SK-N-SH (cell line): ENCODE measurements around the gene BZW2. TPM values are rescaled to one million over a fixed set of nuclear protein-coding genes. Genes with fewer than 3 reads are reported as not detected.

Experiments used
- CTCF ChIA-PET: fragments of 300-600, 350-600 bp; formaldehyde crosslinking; extraction: SDS; loops from one replicate; lab custom pipeline; 2021; lab: Yijun Ruan, JAX
- POLR2A ChIA-PET: fragments of 350-600 bp; sonication (Branson Sonifier 250); formaldehyde crosslinking; extraction: SDS; loops from one replicate; lab custom pipeline; 2020; ENCODE audit warnings: antibody characterized with exemption, inconsistent platforms; lab: Yijun Ruan, JAX
- DNase-seq: peaks from one replicate; pipeline ENCODE4 v3.0.0; 2012
- H2AFZ ChIP-seq: fragments of 200-600 bp; sonication (generic); 2 replicates; pipeline ENCODE4 v1.8.1; 2016; ENCODE audit warnings: antibody characterized with exemption, mild to moderate bottlenecking, low read depth
- H3F3A ChIP-seq: fragments of 200-600 bp; sonication (generic); replicated peaks from 2 replicates; pipeline ENCODE3; 2016; ENCODE audit warnings: antibody characterized with exemption, mild to moderate bottlenecking; ENCODE audit not compliant: insufficient read depth
- H3K27ac ChIP-seq, 2 experiments: fragments of 200-500 bp in 1 of 2; fragments of 200-600 bp in 1 of 2; sonication (Bioruptor generic) in 1 of 2; sonication (generic), shearing (Covaris generic) in 1 of 2; 2 replicates each; pipeline versions ENCODE4 v1.5.1 to v1.6.1; 2014 to 2016; ENCODE audit warnings: low read depth in 2 of 2, inconsistent platforms in 1 of 2, low read length in 1 of 2, mild to moderate bottlenecking in 1 of 2, mixed read lengths in 1 of 2
- H3K27me3 ChIP-seq: fragments of 200-600 bp; sonication (generic), shearing (Covaris generic); 2 replicates; pipeline ENCODE4 v1.6.1; 2016; ENCODE audit warnings: mixed run types; ENCODE audit not compliant: insufficient read depth
- H3K36me3 ChIP-seq, 2 experiments: fragments of 200-500 bp in 1 of 2; fragments of 200-600 bp in 1 of 2; sonication (Bioruptor generic) in 1 of 2; sonication (generic) in 1 of 2; replicated peaks in 1 of 2; 2 replicates each; pipeline versions ENCODE3 to v1.5.1; 2014 to 2016; ENCODE audit warnings: low read length in 1 of 2, mild to moderate bottlenecking in 1 of 2; ENCODE audit not compliant: insufficient read depth in 2 of 2, control insufficient read depth in 1 of 2
- H3K4me1 ChIP-seq, 2 experiments: fragments of 200-500 bp in 1 of 2; fragments of 200-600 bp in 1 of 2; sonication (Bioruptor generic) in 1 of 2; sonication (generic), shearing (Covaris generic) in 1 of 2; 2 replicates each; pipeline versions ENCODE4 v1.5.1 to v1.6.1; 2014 to 2016; ENCODE audit warnings: low read depth in 1 of 2, low read length in 1 of 2, mixed run types in 1 of 2; ENCODE audit not compliant: insufficient read depth in 2 of 2, control insufficient read depth in 1 of 2
- H3K4me2 ChIP-seq: fragments of 200-600 bp; sonication (generic), shearing (Covaris generic); 2 replicates; pipeline ENCODE4 v1.6.1; 2017; ENCODE audit warnings: mixed run types
- H3K4me3 ChIP-seq, 2 experiments: fragments of 200-500 bp in 1 of 2; fragments of 200-600 bp in 1 of 2; sonication (Bioruptor generic) in 1 of 2; sonication (generic), shearing (Covaris generic) in 1 of 2; 2 replicates each; pipeline versions ENCODE4 v1.5.1 to v1.8.1; 2014 to 2016; ENCODE audit warnings: low read depth in 2 of 2, inconsistent platforms in 1 of 2, low read length in 1 of 2, mild to moderate bottlenecking in 1 of 2, mixed read lengths in 1 of 2, moderate library complexity in 1 of 2
- H3K79me2 ChIP-seq: fragments of 200-600 bp; sonication (generic); 2 replicates; pipeline ENCODE4 v1.8.1; 2017; ENCODE audit warnings: mild to moderate bottlenecking; ENCODE audit not compliant: insufficient read depth
- H3K9ac ChIP-seq: fragments of 200-600 bp; sonication (generic); 2 replicates; pipeline ENCODE4 v1.6.1; 2017; ENCODE audit warnings: mixed run types
- H3K9me2 ChIP-seq: fragments of 200-600 bp; sonication (generic); 2 replicates; pipeline ENCODE4 v1.6.1; 2017; ENCODE audit warnings: mixed run types
- H3K9me3 ChIP-seq: fragments of 200-600 bp; sonication (generic); 2 replicates; pipeline ENCODE4 v1.6.1; 2017; ENCODE audit warnings: mixed run types, mild to moderate bottlenecking, moderate library complexity
- H4K20me1 ChIP-seq: fragments of 200-600 bp; sonication (generic); 2 replicates; pipeline ENCODE4 v1.6.1; 2017; ENCODE audit warnings: mild to moderate bottlenecking, mixed run types; ENCODE audit not compliant: insufficient read depth
- CHD2 ChIP-seq: fragments of 150-350 bp; IDR thresholded peaks from 2 replicates; pipeline ENCODE4 v1.6.1; 2018; ENCODE audit warnings: low read length; ENCODE audit not compliant: partially characterized antibody
- EZH2phosphoT487 ChIP-seq: fragments of 200-600 bp; sonication (generic); IDR thresholded peaks from 2 replicates; pipeline ENCODE4 v1.6.1; 2017; ENCODE audit warnings: low read depth, mixed run types, mild to moderate bottlenecking, antibody characterized with exemption, moderate library complexity, borderline replicate concordance
- FOXJ3 ChIP-seq: sonication (generic); formaldehyde crosslinking; IDR thresholded peaks from 2 replicates; pipeline ENCODE4 v1.5.1; 2020; ENCODE audit warnings: mild to moderate bottlenecking, missing genetic modification reagents
- GATA2 ChIP-seq: sonication (generic); formaldehyde crosslinking; IDR thresholded peaks from 2 replicates; pipeline ENCODE4 v1.5.0; 2020; ENCODE audit warnings: mild to moderate bottlenecking, missing genetic modification reagents
- JUND ChIP-seq: IDR thresholded peaks from 2 replicates; pipeline ENCODE4 v1.4.0; 2012
- MXI1 ChIP-seq: IDR thresholded peaks from 2 replicates; pipeline ENCODE4 v1.6.1; 2012; ENCODE audit warnings: mild to moderate bottlenecking, low read depth, low read length, improper control_type of control experiment
- POLR2AphosphoS5 ChIP-seq: IDR thresholded peaks from 2 replicates; pipeline ENCODE4 v1.6.1; 2012; ENCODE audit warnings: low read depth, low read length
- RCOR1 ChIP-seq: fragments of 150-350 bp; IDR thresholded peaks from 2 replicates; pipeline ENCODE4 v1.6.1; 2017; ENCODE audit warnings: antibody characterized with exemption, low read length
- RFX5 ChIP-seq: IDR thresholded peaks from 2 replicates; pipeline ENCODE4 v1.6.1; 2012; ENCODE audit warnings: mild to moderate bottlenecking, improper control_type of control experiment, low read length
- RXRA ChIP-seq: IDR thresholded peaks from 2 replicates; pipeline ENCODE4 v1.4.0; 2012; ENCODE audit warnings: low read depth, mild to moderate bottlenecking, borderline replicate concordance
- SMC3 ChIP-seq: IDR thresholded peaks from 2 replicates; pipeline ENCODE4 v1.6.1; 2012; ENCODE audit warnings: low read depth, low read length, improper control_type of control experiment
- WGBS: methylation state at CpG from one replicate; pipeline ENCODE4 v1.1.6; 2017; ENCODE audit warnings: low lambda C conversion rate; 5-methylcytosine and 5-hydroxymethylcytosine counted together
- polyA plus RNA-seq, 3 experiments: library from polyadenylated mRNA; depleted of rRNA; stranded (reverse); fragments of >200 nt; gene quantifications; 2 replicates each; pipeline ENCODE4 v1.2.3, GENCODE V29; 2012
- TF ChIP-seq, protein P1 (sequence below): fragments of 150-350 bp; IDR thresholded peaks from 2 replicates; pipeline ENCODE4 v1.6.1; 2017; ENCODE audit warnings: antibody characterized with exemption, low read length, low read depth, borderline replicate concordance
- TF ChIP-seq, protein P2 (sequence below): fragments of 150-350 bp; IDR thresholded peaks from 2 replicates; pipeline ENCODE4 v1.6.1; 2016; ENCODE audit warnings: mild to moderate bottlenecking, low read depth, low read length
- TF ChIP-seq, protein P3 (sequence below): IDR thresholded peaks from 2 replicates; pipeline ENCODE4 v1.6.1; 2012; ENCODE audit warnings: mild to moderate bottlenecking, low read depth, low read length, moderate library complexity
- TF ChIP-seq, protein P4 (sequence below): IDR thresholded peaks from 2 replicates; pipeline ENCODE4 v1.4.0; 2012; ENCODE audit warnings: low read depth
- TF ChIP-seq, protein P5 (sequence below): fragments of 200-600 bp; sonication (generic); IDR thresholded peaks from 2 replicates; pipeline ENCODE4 v1.6.1; 2017; ENCODE audit warnings: antibody characterized with exemption, mild to moderate bottlenecking, moderate library complexity

The BZW2 gene
- polyA plus RNA-seq, 1 of the 3 experiments (the other 2 are of a cell fraction) = 71.9 TPM

DNA sequence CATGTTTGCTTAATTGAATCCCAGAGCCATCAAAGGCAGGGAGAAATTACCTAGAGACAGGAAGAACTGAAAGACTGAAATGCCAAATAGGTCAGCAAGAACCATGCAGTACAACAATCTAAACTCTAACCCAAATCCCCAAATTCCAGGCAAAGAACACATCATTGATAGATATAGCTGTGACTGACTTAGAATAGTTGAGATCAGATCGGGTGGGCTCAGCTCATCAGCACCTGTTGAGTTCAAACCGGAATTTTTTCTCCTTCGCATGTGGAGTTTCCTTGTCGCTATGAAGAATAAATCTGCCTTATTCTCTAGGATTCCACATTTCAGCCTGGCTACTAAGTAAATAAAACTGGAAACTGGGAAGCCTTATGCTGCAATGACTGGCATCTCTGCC lies 1.8 kb upstream of the BZW2 start:
- Histone ChIP-seq H3K4me2 (peak overlapping the region; percentile 94), H2AFZ (peak overlapping the region; percentile 90), H3K27me3 (no peaks in the 10 kb centered on the region), H3K79me2 (peaks cover 79% of the 10 kb centered on the region), H3K9me2 (no peaks in the 10 kb centered on the region), H3K4me1 (peaks cover 21 to 27% of the 10 kb centered on the region in 2 experiments), H3K9ac (peak overlapping the region; percentile 80), H3F3A (peaks cover 13% of the 10 kb centered on the region), H4K20me1 (peaks cover 21% of the 10 kb centered on the region; the same call in 1 of the 2 replicates), H3K27ac (peak overlapping the region; percentile 87 to 97), H3K36me3 (peaks cover 3 to 14% of the 10 kb centered on the region in 2 experiments), H3K9me3 (no peaks in the 10 kb centered on the region), H3K4me3 (peak overlapping the region; percentile 84 to 100)
- POLR2A ChIA-PET = no interaction called here
- no peak for TF ChIP-seq RFX5
- TF ChIP-seq, protein P1, sequence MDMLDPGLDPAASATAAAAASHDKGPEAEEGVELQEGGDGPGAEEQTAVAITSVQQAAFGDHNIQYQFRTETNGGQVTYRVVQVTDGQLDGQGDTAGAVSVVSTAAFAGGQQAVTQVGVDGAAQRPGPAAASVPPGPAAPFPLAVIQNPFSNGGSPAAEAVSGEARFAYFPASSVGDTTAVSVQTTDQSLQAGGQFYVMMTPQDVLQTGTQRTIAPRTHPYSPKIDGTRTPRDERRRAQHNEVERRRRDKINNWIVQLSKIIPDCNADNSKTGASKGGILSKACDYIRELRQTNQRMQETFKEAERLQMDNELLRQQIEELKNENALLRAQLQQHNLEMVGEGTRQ = no peak
- no peak for DNase-seq
- CTCF ChIA-PET = interaction anchor here (0.6 to 0.9 kb wide), 2 partner anchors 12 to 99 kb away, joined by 3 read pairs; no protein-coding TSS in a partner anchor
- WGBS = 93% methylated on average over 4 of the region's 4 CpGs

DNA sequence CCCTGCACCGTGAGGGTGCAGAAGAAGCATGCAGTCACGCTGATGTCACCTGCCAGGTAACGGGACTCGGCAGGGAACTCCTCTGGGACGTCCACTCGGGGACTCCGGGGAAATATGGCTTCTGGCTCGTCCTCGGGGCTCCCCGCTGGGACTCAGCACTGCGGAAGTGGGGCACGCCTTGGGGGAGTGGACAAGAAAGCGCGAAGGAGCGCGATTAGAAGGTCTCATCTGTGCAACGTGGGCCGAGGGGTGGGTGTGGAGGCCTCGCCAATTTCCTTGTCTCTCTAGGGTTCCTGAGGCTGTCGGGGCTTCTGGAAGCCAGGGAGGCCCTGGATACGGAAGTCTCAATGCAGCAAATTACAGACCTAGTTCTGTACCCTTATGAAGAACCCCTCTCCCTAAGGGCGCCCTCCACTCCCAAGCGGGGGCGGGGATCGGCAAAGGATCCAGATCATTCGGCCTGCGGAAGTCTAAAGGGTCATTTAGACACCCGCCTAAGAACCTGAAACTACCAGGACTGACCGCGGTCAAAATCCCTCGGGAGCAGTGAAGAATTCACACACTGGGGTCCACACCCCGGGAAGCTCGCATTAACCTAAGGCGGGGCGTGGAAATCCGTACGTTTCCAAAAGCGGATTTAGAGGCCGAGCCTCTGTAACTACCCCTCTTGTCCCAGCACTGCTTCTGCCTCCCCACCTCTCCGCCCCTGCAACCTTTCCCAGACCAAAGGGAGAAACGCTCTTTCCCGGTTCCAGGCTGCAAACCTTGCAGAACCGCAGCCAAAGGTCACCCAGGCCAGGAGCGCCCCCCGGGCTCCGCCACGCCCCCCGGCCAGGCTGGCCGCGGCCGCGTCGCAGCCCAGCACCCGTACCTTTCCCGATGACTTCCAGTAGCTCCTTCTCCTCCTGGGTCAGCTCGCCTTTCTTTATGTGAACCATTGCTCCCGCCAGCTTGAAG lies 1.1 kb upstream of the BZW2 start:
- WGBS = 1% methylated on average over 46 of the region's 57 CpGs
- peak overlapping the region; percentile 90 for H2AFZ ChIP-seq
- no peaks in the 10 kb centered on the region for H3K27me3 ChIP-seq
- H3F3A ChIP-seq = peaks cover 13% of the 10 kb centered on the region
- H3K4me3 ChIP-seq = peak overlapping the region; percentile 84 to 100
- peak; percentile 85 for DNase-seq
- H3K79me2 ChIP-seq = peaks cover 79% of the 10 kb centered on the region
- POLR2A ChIA-PET = interaction anchor here (0.6 to 1.9 kb wide), 6 partner anchors 9 to 224 kb away, joined by 3 to 4 read pairs (median 3); no protein-coding TSS in a partner anchor
- peak overlapping the region; percentile 80 for H3K9ac ChIP-seq
- H3K27ac ChIP-seq = peak overlapping the region; percentile 87 to 97
- peaks cover 3 to 14% of the 10 kb centered on the region in 2 experiments for H3K36me3 ChIP-seq
- peaks cover 27% of the 10 kb centered on the region; the same call in 1 of the 2 replicates for H4K20me1 ChIP-seq
- CTCF ChIA-PET = interaction anchor here (0.6 to 1.5 kb wide), 5 partner anchors 23 to 98 kb away, joined by 3 to 5 read pairs (median 3); no protein-coding TSS in a partner anchor
- H3K9me2 ChIP-seq = no peaks in the 10 kb centered on the region
- H3K4me1 ChIP-seq = peaks cover 26 to 27% of the 10 kb centered on the region in 2 experiments
- no peaks in the 10 kb centered on the region for H3K9me3 ChIP-seq
- H3K4me2 ChIP-seq = peak overlapping the region; percentile 94
- no peak for TF ChIP-seq JUND
- TF ChIP-seq, protein P2, sequence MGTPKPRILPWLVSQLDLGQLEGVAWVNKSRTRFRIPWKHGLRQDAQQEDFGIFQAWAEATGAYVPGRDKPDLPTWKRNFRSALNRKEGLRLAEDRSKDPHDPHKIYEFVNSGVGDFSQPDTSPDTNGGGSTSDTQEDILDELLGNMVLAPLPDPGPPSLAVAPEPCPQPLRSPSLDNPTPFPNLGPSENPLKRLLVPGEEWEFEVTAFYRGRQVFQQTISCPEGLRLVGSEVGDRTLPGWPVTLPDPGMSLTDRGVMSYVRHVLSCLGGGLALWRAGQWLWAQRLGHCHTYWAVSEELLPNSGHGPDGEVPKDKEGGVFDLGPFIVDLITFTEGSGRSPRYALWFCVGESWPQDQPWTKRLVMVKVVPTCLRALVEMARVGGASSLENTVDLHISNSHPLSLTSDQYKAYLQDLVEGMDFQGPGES = no peak
- TF ChIP-seq, protein P3, sequence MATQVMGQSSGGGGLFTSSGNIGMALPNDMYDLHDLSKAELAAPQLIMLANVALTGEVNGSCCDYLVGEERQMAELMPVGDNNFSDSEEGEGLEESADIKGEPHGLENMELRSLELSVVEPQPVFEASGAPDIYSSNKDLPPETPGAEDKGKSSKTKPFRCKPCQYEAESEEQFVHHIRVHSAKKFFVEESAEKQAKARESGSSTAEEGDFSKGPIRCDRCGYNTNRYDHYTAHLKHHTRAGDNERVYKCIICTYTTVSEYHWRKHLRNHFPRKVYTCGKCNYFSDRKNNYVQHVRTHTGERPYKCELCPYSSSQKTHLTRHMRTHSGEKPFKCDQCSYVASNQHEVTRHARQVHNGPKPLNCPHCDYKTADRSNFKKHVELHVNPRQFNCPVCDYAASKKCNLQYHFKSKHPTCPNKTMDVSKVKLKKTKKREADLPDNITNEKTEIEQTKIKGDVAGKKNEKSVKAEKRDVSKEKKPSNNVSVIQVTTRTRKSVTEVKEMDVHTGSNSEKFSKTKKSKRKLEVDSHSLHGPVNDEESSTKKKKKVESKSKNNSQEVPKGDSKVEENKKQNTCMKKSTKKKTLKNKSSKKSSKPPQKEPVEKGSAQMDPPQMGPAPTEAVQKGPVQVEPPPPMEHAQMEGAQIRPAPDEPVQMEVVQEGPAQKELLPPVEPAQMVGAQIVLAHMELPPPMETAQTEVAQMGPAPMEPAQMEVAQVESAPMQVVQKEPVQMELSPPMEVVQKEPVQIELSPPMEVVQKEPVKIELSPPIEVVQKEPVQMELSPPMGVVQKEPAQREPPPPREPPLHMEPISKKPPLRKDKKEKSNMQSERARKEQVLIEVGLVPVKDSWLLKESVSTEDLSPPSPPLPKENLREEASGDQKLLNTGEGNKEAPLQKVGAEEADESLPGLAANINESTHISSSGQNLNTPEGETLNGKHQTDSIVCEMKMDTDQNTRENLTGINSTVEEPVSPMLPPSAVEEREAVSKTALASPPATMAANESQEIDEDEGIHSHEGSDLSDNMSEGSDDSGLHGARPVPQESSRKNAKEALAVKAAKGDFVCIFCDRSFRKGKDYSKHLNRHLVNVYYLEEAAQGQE = no peak
- no peak; the same call in 1 of the 2 replicates for TF ChIP-seq RXRA
- peak; percentile 42 for TF ChIP-seq MXI1
- TF ChIP-seq RCOR1 = no peak
- TF ChIP-seq FOXJ3 = no peak
- TF ChIP-seq GATA2 (CRISPR knock-in tag) = peak; percentile 30; the same call in 1 of the 2 replicates
- TF ChIP-seq, protein P4, sequence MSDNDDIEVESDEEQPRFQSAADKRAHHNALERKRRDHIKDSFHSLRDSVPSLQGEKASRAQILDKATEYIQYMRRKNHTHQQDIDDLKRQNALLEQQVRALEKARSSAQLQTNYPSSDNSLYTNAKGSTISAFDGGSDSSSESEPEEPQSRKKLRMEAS = peak; percentile 86
- no peak for TF ChIP-seq CHD2
- no peak for TF ChIP-seq SMC3
- TF ChIP-seq, protein P5, sequence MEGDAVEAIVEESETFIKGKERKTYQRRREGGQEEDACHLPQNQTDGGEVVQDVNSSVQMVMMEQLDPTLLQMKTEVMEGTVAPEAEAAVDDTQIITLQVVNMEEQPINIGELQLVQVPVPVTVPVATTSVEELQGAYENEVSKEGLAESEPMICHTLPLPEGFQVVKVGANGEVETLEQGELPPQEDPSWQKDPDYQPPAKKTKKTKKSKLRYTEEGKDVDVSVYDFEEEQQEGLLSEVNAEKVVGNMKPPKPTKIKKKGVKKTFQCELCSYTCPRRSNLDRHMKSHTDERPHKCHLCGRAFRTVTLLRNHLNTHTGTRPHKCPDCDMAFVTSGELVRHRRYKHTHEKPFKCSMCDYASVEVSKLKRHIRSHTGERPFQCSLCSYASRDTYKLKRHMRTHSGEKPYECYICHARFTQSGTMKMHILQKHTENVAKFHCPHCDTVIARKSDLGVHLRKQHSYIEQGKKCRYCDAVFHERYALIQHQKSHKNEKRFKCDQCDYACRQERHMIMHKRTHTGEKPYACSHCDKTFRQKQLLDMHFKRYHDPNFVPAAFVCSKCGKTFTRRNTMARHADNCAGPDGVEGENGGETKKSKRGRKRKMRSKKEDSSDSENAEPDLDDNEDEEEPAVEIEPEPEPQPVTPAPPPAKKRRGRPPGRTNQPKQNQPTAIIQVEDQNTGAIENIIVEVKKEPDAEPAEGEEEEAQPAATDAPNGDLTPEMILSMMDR = peak; percentile 21; the same call in 1 of the 2 replicates
- no peak; the same call in 1 of the 2 replicates for TF ChIP-seq POLR2AphosphoS5
- TF ChIP-seq EZH2phosphoT487 = no peak
